ENCODE measurements around the gene SLC25A13.

GRCh38 chr7:96303686-96304443 is 18.0 kb downstream of the SLC25A13 start:
- TF ChIP-seq CTCF (IDR thresholded peaks at IDR 0.05) = no peak
- no peak for TF ChIP-seq POLR2A (IDR thresholded peaks at IDR 0.05)
